NCI-H510A (cell line): ENCODE results near the gene ABCC4.

Source experiments
- DNase-seq: peaks from one replicate; lab custom pipeline; 2025; lab: John Stamatoyannopoulos, UW

ABCC4 gene

GRCh38 chr13:95258619-95259194 is 42.5 kb downstream of the ABCC4 start:
- no peak for DNase-seq

GRCh38 chr13:95258098-95258497 is 43.2 kb downstream of the ABCC4 start:
- no peak for DNase-seq

- DNase-seq = no peak
Measured at GRCh38 chr13:95256091-95256490, 45.2 kb downstream of the ABCC4 start.

GRCh38 chr13:95255072-95255732 is 46.0 kb downstream of the ABCC4 start:
- no peak for DNase-seq

DNA sequence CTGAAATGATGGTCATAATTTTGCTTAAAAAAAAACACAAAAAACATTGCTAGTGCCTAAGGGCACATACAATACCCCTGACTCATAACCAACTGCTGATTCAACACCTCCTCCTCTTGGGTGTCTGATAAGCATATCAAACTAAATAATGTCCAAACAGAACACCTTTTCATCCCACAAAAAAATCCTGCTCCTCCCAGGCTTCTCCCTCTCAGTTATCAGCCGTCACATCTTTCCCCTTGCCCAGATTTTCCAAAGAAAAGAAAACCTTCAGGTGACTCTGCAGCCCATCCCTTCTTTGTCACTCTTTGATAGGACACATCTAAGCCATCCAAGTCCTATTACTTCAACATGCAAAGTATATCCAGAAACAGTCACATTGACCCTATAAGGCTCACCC is 46.9 kb downstream of the ABCC4 start:
- no peak for DNase-seq

DNA sequence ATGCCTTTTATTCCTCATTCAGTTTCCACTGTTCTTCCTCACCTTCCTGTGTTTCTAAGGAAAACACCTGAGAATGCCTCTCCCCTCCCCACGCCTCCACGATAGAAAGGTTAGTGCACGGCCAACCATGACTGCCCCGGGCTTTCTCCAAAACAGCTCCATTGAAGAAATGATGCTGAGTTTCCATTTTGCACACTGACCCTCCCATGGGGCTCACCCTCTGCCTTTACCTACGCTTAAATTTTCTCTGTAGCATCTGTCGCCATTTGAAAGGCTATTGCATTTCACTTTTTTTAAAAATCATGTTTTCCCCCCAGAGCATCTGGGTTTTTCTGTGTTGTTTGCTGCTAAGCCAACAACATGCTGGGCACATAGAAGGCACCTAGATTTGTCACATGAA is 48.2 kb downstream of the ABCC4 start:
- DNase-seq = no peak

GRCh38 chr13:95251641-95252040 is 49.6 kb downstream of the ABCC4 start:
- no peak for DNase-seq

GRCh38 chr13:95250961-95251360 is 50.3 kb downstream of the ABCC4 start:
- DNase-seq = no peak

- DNase-seq = no peak
Measured at GRCh38 chr13:95248953-95249352, 52.3 kb downstream of the ABCC4 start.

DNA sequence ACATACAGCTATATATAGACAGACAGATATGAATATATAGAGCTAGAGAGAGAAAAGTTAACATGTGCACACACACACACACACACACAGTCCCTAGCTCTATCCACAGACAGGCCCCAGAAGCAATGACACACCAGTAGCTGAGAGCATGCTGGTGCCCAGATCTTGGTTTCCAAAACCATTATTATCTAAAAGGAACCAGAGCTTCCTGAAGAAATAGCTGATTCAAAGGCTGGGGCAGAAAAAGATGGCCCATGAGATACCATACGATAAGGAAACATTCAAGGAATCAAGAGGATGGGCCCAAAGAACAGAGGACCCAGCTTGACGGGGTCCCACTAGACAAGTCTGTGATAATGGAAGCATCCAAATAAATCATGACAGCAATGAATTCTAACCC is 53.4 kb downstream of the ABCC4 start:
- DNase-seq = no peak

GRCh38 chr13:95247171-95247570 is 54.1 kb downstream of the ABCC4 start:
- DNase-seq = no peak

DNA sequence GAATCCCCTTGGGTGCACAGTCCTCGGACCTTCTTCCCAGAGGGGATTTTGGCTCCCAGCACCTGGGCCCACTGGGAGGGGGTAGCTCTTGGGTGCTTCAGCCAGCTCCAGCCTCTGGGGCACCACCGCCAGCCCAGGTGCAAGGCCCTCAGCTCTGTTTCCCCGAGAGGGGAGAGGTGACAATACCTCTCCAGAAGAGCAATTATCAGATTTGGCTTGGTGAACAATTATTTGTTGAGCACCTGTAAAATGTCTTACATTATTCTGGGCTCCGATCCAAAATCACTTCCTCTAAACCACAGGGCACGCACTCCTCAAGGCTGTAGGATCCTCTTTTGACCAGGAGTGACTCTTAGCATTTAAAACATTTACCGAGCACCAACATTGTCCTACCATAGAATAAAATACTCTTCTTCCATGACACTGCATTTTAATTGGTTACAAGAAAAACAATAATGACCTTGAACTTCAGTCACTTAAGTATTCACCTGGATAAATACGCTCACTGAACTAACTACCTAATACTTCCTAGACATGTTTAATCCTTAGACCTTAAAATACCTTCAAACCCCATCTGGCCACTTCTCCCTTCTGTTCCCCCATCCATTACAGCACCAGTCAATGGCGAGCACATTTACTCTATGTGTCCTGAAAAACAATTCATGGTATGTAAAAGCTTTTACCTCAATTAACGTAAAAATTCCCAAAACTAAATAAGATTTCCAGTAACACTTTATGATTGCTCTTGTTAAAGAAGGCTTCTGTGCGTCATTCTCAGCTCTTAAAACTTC is 54.8 kb downstream of the ABCC4 start:
- peak; percentile 23 for DNase-seq

DNA sequence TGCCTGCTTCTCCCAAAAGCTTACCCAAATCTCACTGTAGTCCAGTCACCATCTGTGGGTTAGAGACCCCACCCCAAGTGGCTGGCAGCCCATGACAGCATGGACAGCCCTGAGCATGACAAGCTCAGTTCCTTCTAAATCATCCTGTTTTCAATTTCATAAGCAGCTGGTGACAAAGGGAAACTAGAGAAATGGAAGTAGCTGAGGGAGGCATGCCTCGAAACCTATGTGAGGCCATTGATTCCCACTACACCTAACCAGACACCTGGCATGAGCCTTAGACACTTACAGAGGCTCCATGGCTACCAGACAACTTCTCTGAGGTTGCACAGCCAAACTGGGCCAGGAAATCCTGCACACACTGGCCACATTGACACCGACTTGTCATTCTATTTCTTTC is 56.2 kb downstream of the ABCC4 start:
- DNase-seq = no peak

GRCh38 chr13:95243207-95243606 is 58.0 kb downstream of the ABCC4 start:
- no peak for DNase-seq

DNA sequence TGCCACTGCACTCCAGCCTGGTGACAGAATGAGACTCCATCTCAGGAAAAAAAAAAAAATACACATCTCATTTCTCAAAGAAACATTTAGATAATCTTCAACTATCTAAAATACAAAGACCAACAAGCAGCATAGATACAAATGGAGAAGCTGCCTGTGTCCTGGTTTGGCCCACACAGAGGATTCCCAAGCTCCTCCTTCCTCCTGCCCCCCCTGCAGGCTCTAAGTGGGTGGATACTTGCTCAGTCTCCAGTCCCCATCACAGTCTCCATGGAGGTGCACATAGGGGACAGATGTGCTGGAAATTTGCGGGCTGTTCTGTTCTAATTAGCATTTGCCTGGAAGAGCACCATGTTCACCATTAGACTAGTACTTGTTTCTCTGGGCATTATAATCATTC is 59.9 kb downstream of the ABCC4 start:
- DNase-seq = no peak

GRCh38 chr13:95239283-95239682 is 62.0 kb downstream of the ABCC4 start:
- no peak for DNase-seq

GRCh38 chr13:95237310-95237870 is 63.9 kb downstream of the ABCC4 start:
- no peak for DNase-seq

GRCh38 chr13:95236774-95237173 is 64.5 kb downstream of the ABCC4 start:
- no peak for DNase-seq

DNA sequence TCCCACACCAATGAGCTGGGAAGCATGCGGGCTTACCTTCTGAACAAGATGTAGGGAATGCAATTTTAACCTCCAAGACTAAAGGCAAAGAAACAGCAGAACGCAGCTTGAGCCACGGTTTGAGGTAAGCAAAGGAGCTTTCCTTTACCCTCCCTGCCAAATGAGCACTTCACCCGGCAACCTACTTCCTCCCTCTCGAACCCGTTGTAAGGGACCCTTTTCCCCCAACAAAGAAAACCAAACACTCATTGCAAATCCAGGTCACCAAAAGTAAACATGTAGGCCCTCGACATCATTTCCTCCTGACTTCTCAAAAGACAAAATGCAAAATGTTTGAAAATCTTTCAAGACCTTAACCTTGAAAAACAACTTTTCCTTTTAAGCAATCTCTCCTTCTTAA is 65.3 kb downstream of the ABCC4 start:
- DNase-seq = peak; percentile 4

GRCh38 chr13:95235199-95235756 is 66.0 kb downstream of the ABCC4 start:
- DNase-seq = no peak

- no peak for DNase-seq
Measured at GRCh38 chr13:95234242-95234641, 67.0 kb downstream of the ABCC4 start.

DNA sequence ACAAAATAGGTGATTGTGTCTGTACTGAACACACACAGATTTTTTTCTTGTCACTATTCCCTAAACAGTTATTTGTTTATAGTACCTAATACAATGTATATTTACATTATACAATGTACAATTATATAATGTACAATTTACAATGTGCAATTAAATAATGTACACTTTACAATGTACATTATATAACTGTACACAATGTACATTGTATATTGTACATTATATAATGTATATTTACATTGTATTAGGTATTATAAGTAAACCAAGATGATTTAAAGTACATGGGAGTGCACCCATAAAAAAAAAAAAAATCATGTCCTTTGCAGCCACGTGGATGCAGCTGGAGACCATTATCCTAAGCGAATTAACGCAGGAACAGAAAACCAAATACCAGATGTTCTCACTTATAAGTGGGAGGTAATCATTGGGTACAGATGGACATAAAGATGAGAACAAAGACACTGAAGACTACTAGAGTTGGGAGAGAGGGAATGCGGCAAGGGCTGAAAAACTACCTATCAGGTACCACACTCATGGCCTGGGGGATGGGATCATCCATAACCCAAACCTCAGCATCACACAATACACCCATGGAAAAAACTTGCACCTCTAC is 68.1 kb downstream of the ABCC4 start:
- no peak for DNase-seq
